ENCODE data around the gene PRKAG2.

Gene PRKAG2

GRCh38 chr7:151719897-151720242, 157.0 kb downstream of the PRKAG2 start:
- DNase-seq: no peak

- DNase-seq: no peak
These were observed 157.7 kb downstream of the PRKAG2 start for GRCh38 chr7:151719031-151719896.

GRCh38 chr7:151717918-151718317, 159.0 kb downstream of the PRKAG2 start:
- no peak for DNase-seq

- no peak for DNase-seq
These were observed 159.5 kb downstream of the PRKAG2 start for GRCh38 chr7:151717415-151717814.

GRCh38 chr7:151716323-151716722, 160.6 kb downstream of the PRKAG2 start:
- no peak for DNase-seq

GRCh38 chr7:151715666-151716315, 161.1 kb downstream of the PRKAG2 start:
- no peak for DNase-seq

GRCh38 chr7:151714201-151714600, 162.7 kb downstream of the PRKAG2 start:
- DNase-seq: no peak

- no peak for DNase-seq
These were observed 164.1 kb downstream of the PRKAG2 start for GRCh38 chr7:151712810-151713125.

- DNase-seq: no peak
These were observed 164.8 kb downstream of the PRKAG2 start for GRCh38 chr7:151711906-151712809.

- DNase-seq: no peak
These were observed 165.5 kb downstream of the PRKAG2 start for GRCh38 chr7:151711435-151711872.

GRCh38 chr7:151710646-151711434, 166.1 kb downstream of the PRKAG2 start:
- DNase-seq: no peak

GRCh38 chr7:151710121-151710640, 166.7 kb downstream of the PRKAG2 start:
- no peak for DNase-seq

GRCh38 chr7:151709141-151710038, 167.5 kb downstream of the PRKAG2 start:
- DNase-seq: no peak

- DNase-seq: no peak
These were observed 168.3 kb downstream of the PRKAG2 start for GRCh38 chr7:151708610-151709009.

GRCh38 chr7:151707757-151708156, 169.2 kb downstream of the PRKAG2 start:
- no peak for DNase-seq

GRCh38 chr7:151707105-151707469, 169.8 kb downstream of the PRKAG2 start:
- no peak for DNase-seq

GRCh38 chr7:151706277-151707104, 170.4 kb downstream of the PRKAG2 start:
- DNase-seq: no peak

- no peak for DNase-seq
These were observed 171.2 kb downstream of the PRKAG2 start for GRCh38 chr7:151705636-151706276.

GRCh38 chr7:151704960-151705635, 171.8 kb downstream of the PRKAG2 start:
- DNase-seq: no peak

All from KG1 (cell line).